Psoas muscle (tissue), 8 donors: ENCODE results near the gene ADGRG7. TPM values are rescaled to one million over a fixed set of nuclear protein-coding genes. Genes with fewer than 3 reads are reported as not detected.

Experiments used
- ATAC-seq, 4 donors: fragments of 200-7000 bp; cut with Tn5 transposase; one replicate each; pipeline ENCODE4 v1.9.1; 2020; ENCODE audit warnings: moderate library complexity in 3 of 4, mild to moderate bottlenecking in 2 of 4
- DNase-seq, 2 donors: peaks; one replicate each; pipeline ENCODE4 v3.0.0-alpha.2; 2020
- H3K27ac ChIP-seq: fragments of 200-600 bp; one replicate; pipeline ENCODE4 v1.8.0; 2022
- H3K27me3 ChIP-seq, 3 donors: fragments of 200-600 bp in 1 of 3; one replicate each; pipeline versions ENCODE4 v1.6.1 to v1.8.0; 2013 to 2022; ENCODE audit warnings: low read length in 2 of 3, mild to moderate bottlenecking in 2 of 3, moderate library complexity in 1 of 3; ENCODE audit not compliant: insufficient read depth in 3 of 3
- H3K36me3 ChIP-seq, 2 donors: fragments of 200-600 bp in 1 of 2; one replicate each; pipeline versions ENCODE4 v1.6.1 to v1.8.0; 2013 to 2022; ENCODE audit warnings: low read depth in 1 of 2, mild to moderate bottlenecking in 1 of 2, moderate library complexity in 1 of 2; ENCODE audit not compliant: insufficient read depth in 1 of 2
- H3K4me1 ChIP-seq: fragments of 200-600 bp; one replicate; pipeline ENCODE4 v1.8.0; 2022
- H3K4me3 ChIP-seq: fragments of 200-600 bp; one replicate; pipeline ENCODE4 v1.8.0; 2022; ENCODE audit warnings: mild to moderate bottlenecking
- H3K9me3 ChIP-seq: fragments of 200-600 bp; one replicate; pipeline ENCODE4 v1.8.0; 2022
- WGBS, 3 donors: extraction: QIAGEN DNeasy Blood & Tissue Kit; methylation state at CpG; one replicate each; pipeline versions ENCODE4 v1.1.6 to v1.1.7; 2013; 5-methylcytosine and 5-hydroxymethylcytosine counted together
- intact Hi-C, 2 donors: fragments of 100-400 bp; cut with DNase I; formaldehyde crosslinking; loops; one replicate each; pipeline versions ENCODE4 v1.11.0 to v1.14.2; 2022
- polyA plus RNA-seq, 3 donors: library from polyadenylated mRNA; stranded (reverse); fragments of 200-250 nt; gene quantifications; one replicate each; pipeline ENCODE4 v1.2.3, GENCODE V29; 2013
- total RNA-seq, 4 donors: library from RNA; stranded (reverse); fragmentation: NEBNext Ultra II Directional in 2 of 4; extraction: Animal tissue kit (Norgen Biotek cat#: 25700) in 2 of 4; gene quantifications; one replicate each; pipeline versions ENCODE4 v1.2.1 to v1.2.4, GENCODE V29; 2021 to 2023
- TF ChIP-seq, protein P1 (sequence below): fragments of 200-600 bp; IDR thresholded peaks from one replicate; pipeline ENCODE4 v1.8.0; 2022; ENCODE audit warnings: antibody characterized with exemption
- donor health status: healthy with polysubstance abuse.
- donor health status: DM: no; HTN: no; CAD: no; lungs with moderate emphysema.
- donor health status: Bipolar disorder and iron deficiency.
- donor health status: healthy.
- donor health status: DM: yes; HTN: yes; CAD: no.
- donor health status: DM: no; HTN: no; CAD: no.
- donor health status: DM: no; HTN: no; CAD: no.
- donor health status: DM: yes; HTN: yes; CAD: no.

The ADGRG7 gene
- total and polyA plus RNA-seq, 7 donors = 0.04 to 0.22 TPM; not detected in 5

DNA sequence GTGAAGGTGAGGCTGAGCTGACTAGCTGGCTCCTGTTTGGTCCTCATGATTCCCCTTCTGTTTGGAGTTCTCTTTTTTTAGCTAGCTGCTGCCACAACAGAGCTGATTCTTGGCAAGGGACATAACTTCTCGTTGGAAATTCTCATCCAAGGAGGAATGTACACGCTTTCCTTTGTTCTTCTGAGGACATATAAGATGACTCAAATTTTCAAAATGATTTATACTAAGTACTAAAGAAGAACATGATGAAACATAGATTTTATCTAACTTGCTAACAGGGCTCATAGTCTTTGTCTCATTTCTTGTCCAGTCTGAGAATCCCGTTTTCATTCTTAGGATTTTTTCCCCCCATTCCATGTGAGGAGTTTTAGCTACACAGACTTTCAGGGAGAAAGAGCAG is 97.0 kb downstream of the ADGRG7 start:
- H3K27ac ChIP-seq = no peak overlapping the region
- no peak overlapping the region for H3K4me3 ChIP-seq
- no peak for DNase-seq
- no peaks in the 10 kb centered on the region for H3K9me3 ChIP-seq
- TF ChIP-seq, protein P1, sequence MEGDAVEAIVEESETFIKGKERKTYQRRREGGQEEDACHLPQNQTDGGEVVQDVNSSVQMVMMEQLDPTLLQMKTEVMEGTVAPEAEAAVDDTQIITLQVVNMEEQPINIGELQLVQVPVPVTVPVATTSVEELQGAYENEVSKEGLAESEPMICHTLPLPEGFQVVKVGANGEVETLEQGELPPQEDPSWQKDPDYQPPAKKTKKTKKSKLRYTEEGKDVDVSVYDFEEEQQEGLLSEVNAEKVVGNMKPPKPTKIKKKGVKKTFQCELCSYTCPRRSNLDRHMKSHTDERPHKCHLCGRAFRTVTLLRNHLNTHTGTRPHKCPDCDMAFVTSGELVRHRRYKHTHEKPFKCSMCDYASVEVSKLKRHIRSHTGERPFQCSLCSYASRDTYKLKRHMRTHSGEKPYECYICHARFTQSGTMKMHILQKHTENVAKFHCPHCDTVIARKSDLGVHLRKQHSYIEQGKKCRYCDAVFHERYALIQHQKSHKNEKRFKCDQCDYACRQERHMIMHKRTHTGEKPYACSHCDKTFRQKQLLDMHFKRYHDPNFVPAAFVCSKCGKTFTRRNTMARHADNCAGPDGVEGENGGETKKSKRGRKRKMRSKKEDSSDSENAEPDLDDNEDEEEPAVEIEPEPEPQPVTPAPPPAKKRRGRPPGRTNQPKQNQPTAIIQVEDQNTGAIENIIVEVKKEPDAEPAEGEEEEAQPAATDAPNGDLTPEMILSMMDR = no peak
- H3K27me3 ChIP-seq = peaks cover 0 to 4% (median 2%) of the 10 kb centered on the region in 3 donors
- peaks cover 9% of the 10 kb centered on the region for H3K4me1 ChIP-seq
- intact Hi-C loops = loop anchor here in 1 of 2 donors (10.0 kb wide), 1 partner anchor 892 kb away; the partner anchor contains the start of gene CMSS1
- no peak for ATAC-seq
- H3K36me3 ChIP-seq = no peaks in the 10 kb centered on the region
- 60 to 67% (median 67%) methylated on average over 3 of the region's 3 CpGs for WGBS, 3 donors

DNA sequence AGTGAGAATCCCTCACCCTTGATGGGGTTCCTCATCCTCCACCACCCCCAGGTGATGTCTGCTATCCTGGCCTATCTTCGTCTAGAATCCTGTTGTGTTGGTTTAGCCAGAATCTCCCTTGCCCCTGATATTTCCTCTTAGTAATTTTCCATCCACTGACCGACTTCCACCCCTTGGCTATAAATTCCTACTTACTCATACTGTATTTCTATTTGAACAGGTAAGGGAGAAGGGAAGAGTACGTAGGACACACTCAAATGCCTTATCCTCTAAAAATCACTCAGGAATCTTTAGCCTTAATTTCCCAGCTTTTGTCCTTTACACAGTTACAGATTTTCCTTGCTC is 99.2 kb downstream of the ADGRG7 start:
- Histone ChIP-seq H3K4me1 (peaks cover 23% of the 10 kb centered on the region), H3K36me3 (peaks cover 2% of the 10 kb centered on the region in 2 donors), H3K27ac (peak overlapping the region; percentile 93), H3K4me3 (peak overlapping the region; percentile 90), H3K9me3 (no peaks in the 10 kb centered on the region), H3K27me3 (peaks cover 0 to 4% (median 0%) of the 10 kb centered on the region in 3 donors)
- ATAC-seq (no peak), DNase-seq (no peak)
- 89% methylated on average over 3 of the region's 3 CpGs for WGBS, 3 donors
- intact Hi-C loops = loop anchor here in 1 of 2 donors (10.0 kb wide), 1 partner anchor 894 kb away; the partner anchor contains the start of gene CMSS1
- TF ChIP-seq, protein P1 = no peak

DNA sequence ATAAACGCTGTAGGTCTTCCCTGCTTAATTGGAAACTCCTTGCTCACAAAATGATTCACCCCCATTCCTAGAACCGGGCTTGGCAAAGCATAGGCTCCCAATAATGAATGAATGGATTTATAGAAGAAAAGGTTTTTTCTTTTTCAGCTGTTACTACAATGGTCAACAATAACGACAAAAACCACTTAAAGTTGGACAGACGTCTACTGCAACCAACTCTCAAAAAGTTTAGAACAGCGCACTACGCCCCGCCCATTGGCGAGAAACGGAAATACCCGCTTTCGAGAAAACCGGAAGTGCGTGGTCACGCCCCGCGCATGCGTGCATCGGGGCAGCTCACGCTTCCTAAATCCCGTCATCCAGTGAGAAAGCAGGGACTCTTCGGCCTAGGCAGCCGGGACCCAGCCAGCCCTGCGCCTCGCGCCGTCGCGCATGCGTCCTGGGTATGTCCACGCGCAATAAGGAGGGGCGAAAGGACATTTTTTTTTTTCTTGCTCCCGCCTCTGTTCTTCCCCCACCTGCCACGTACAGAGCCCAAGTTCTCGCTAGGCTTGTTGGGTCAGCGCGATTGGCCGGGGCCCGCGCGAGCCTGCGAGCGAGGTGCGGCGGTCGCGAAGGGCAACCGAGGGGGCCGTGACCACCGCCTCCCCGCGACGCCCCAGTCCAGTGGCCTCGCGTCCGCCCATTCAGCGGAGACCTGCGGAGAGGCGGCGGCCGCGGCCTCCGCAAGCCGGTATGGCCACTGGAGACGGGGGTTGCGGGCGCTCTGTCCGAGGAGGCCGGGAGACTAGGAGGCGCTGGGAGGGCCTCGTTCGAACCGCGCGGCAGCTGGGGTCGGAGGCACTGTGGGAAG is 99.8 kb downstream of the ADGRG7 start, which contains the start of gene TFG:
Gene TFG (plus strand): TSS at position 506 of the 853 bp plus-strand sequence. CDS start 4,192 bp downstream, outside the sequence.
- WGBS, 3 donors = 0 to 1% (median 1%) methylated on average over 66 to 73 of the region's 76 CpGs
- peaks cover 23% of the 10 kb centered on the region for H3K4me1 ChIP-seq
- TF ChIP-seq, protein P1 = no peak

DNA sequence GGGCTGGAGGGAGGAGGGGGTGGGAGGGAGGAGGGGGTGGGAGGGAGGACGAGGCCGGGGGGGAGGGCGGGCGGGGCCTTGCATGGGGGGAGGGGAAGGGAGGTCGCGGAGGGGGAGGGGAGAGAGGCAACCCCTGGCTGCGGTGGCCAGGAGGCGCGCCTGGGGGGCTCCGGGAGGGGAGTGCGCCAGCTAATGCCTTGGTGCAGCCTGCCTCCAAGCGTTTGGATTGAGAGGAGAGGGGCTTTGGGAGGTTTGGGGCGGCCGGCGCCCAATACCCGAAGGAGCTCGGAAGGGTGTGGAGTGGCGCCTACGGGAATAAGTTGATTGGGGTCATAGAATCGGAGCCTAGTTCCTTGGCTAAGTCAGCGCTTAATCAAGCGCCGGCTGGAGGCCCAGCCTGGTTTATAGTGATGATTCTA is 100.5 kb downstream of the ADGRG7 start:
- H3K4me1 ChIP-seq = peaks cover 23% of the 10 kb centered on the region
- WGBS, 3 donors = 0 to 1% (median 1%) methylated on average over 13 to 21 of the region's 23 CpGs

More for the DNA sequence above, 99.8 kb downstream of the ADGRG7 start, which contains the start of gene TFG:
- Histone ChIP-seq H3K4me3 (peak within 1 kb of the TSS; percentile 90), H3K36me3 (peaks cover 2 to 8% of the 10 kb centered on the region in 2 donors), H3K9me3 (no peaks in the 10 kb centered on the region), H3K27ac (peak within 1 kb of the TSS; percentile 93), H3K27me3 (peaks cover 0 to 4% (median 0%) of the 10 kb centered on the region in 3 donors)
- DNase-seq = peak; percentile 99
- peak; percentile 98 to 99 (median 98) for ATAC-seq
- intact Hi-C loops = loop anchor here in 1 of 2 donors (10.0 kb wide), 1 partner anchor 894 kb away; the partner anchor contains the start of gene CMSS1

More for the DNA sequence above, 100.5 kb downstream of the ADGRG7 start:
- no peaks in the 10 kb centered on the region for H3K9me3 ChIP-seq
- TF ChIP-seq, protein P1 = no peak
- peak; percentile 48 to 65 for DNase-seq
- H3K4me3 ChIP-seq = peak overlapping the region; percentile 90
- peak overlapping the region; percentile 93 for H3K27ac ChIP-seq
- H3K27me3 ChIP-seq = peaks cover 0 to 4% (median 0%) of the 10 kb centered on the region in 3 donors
- H3K36me3 ChIP-seq = peaks cover 2 to 14% of the 10 kb centered on the region in 2 donors
- ATAC-seq = peak in 3 of 4 donors; percentile 11 to 27 (median 14)
- intact Hi-C loops = loop anchor here in 1 of 2 donors (10.0 kb wide), 2 partner anchors 305 to 895 kb away; partner anchors contain the start of genes CMSS1, LNP1 and TOMM70
